HepG2 (cell line): Measurements from ENCODE around the gene COL27A1. TPM values are rescaled to one million over a fixed set of nuclear protein-coding genes. Genes with fewer than 3 reads are reported as not detected.
A peak's percentile ranks its signal among the peaks of the same experiment; 100 is the strongest.

Experiments
- ISX ChIP-seq: sonication (generic); formaldehyde crosslinking; conservative IDR thresholded peaks from 2 replicates; pipeline ENCODE4 v1.5.0; 2020; ENCODE audit warnings: missing genetic modification reagents
- KAT2B ChIP-seq: fragments of 150-350 bp; IDR thresholded peaks from 2 replicates; pipeline ENCODE4 v1.6.1; 2014; ENCODE audit warnings: low read depth, low read length, borderline replicate concordance
- KDM5A ChIP-seq: fragments of 200-600 bp; sonication (generic); IDR thresholded peaks from 2 replicates; pipeline ENCODE4 v1.7.0; 2018; ENCODE audit warnings: antibody characterized with exemption, mild to moderate bottlenecking, low read length, borderline replicate concordance
- SOX5 ChIP-seq: IDR thresholded peaks from 2 replicates; pipeline ENCODE4 v1.6.1; 2016; ENCODE audit warnings: borderline replicate concordance
- TERF1 ChIP-seq: sonication (generic); formaldehyde crosslinking; IDR thresholded peaks from 2 replicates; pipeline ENCODE4 v1.8.0; 2022; ENCODE audit warnings: mild to moderate bottlenecking, missing genetic modification reagents, moderate library complexity
- THAP7 ChIP-seq: sonication (generic); formaldehyde crosslinking; IDR thresholded peaks from 2 replicates; pipeline ENCODE4 v1.8.1; 2023; ENCODE audit warnings: mild to moderate bottlenecking, missing genetic modification reagents
- ZBTB2 ChIP-seq: sonication (generic); formaldehyde crosslinking; IDR thresholded peaks from 2 replicates; pipeline ENCODE4 v1.8.0; 2022; ENCODE audit warnings: low read depth, missing genetic modification reagents
- ZBTB43 ChIP-seq: sonication (generic); formaldehyde crosslinking; conservative IDR thresholded peaks from 2 replicates; pipeline ENCODE4 v1.4.0; 2020; ENCODE audit warnings: missing genetic modification reagents
- ZMYM3 ChIP-seq: sonication (generic); formaldehyde crosslinking; IDR thresholded peaks from 2 replicates; pipeline ENCODE4 v1.5.1; 2020; ENCODE audit warnings: mild to moderate bottlenecking, missing genetic modification reagents
- ZNF546 ChIP-seq: sonication (generic); formaldehyde crosslinking; conservative IDR thresholded peaks from 2 replicates; pipeline ENCODE4 v1.8.1; 2023; ENCODE audit warnings: mild to moderate bottlenecking, missing genetic modification reagents
- ZNF589 ChIP-seq: sonication (generic); formaldehyde crosslinking; conservative IDR thresholded peaks from 2 replicates; pipeline ENCODE4 v1.8.0; 2022; ENCODE audit warnings: mild to moderate bottlenecking, moderate library complexity, missing genetic modification reagents
- ZNF629 ChIP-seq: sonication (generic); formaldehyde crosslinking; conservative IDR thresholded peaks from 2 replicates; pipeline ENCODE4 v1.5.0; 2020; ENCODE audit warnings: missing genetic modification reagents
- ZNF652 ChIP-seq: IDR thresholded peaks from 2 replicates; pipeline ENCODE4 v1.6.1; 2016; ENCODE audit warnings: low read depth, borderline replicate concordance
- ZNF737 ChIP-seq: sonication (generic); formaldehyde crosslinking; IDR thresholded peaks from 2 replicates; pipeline ENCODE4 v1.5.0; 2020; ENCODE audit warnings: missing genetic modification reagents, mild to moderate bottlenecking, borderline replicate concordance
- polyA plus RNA-seq, 8 experiments: library from polyadenylated mRNA; depleted of rRNA in 3 of 8; stranded (reverse) in 7 of 8; unstranded in 1 of 8; fragments of >200 nt; fragmentation: Illumina TruSeq in 4 of 8; extraction: Trizol in 4 of 8; gene quantifications; 2 replicates each; pipeline versions ENCODE4 v1.2.1 to v1.2.3, GENCODE V29; 2011 to 2016; ENCODE audit warnings: low read depth in 4 of 8, missing spikeins in 1 of 8, mixed read lengths in 1 of 8; ENCODE audit not compliant: insufficient read depth in 1 of 8
- total RNA-seq, 5 experiments: library from RNA; depleted of rRNA; stranded (reverse); fragments of >200 nt; fragmentation: Illumina TruSeq; extraction: Trizol; gene quantifications; 2 replicates each; pipeline ENCODE4 v1.2.3, GENCODE V29; 2016; ENCODE audit warnings: low read depth in 1 of 5
- TF ChIP-seq, protein P1 (sequence below): sonication (generic); formaldehyde crosslinking; IDR thresholded peaks from 2 replicates; pipeline ENCODE4 v1.4.0; 2020; ENCODE audit warnings: missing genetic modification reagents
- TF ChIP-seq, protein P2 (sequence below): sonication (generic); formaldehyde crosslinking; conservative IDR thresholded peaks from 2 replicates; pipeline ENCODE4 v1.4.0; 2020; ENCODE audit warnings: mild to moderate bottlenecking, missing genetic modification reagents, moderate library complexity

COL27A1 gene
- total and polyA plus RNA-seq, 2 of the 13 experiments (the other 11 are each of a cell fraction or from before 2014, with no cell fraction given): 71.3 to 89.1 TPM

GRCh38 chr9:114228016-114228808 lies 72.9 kb downstream of the COL27A1 start (continued):
- TF ChIP-seq, protein P1, sequence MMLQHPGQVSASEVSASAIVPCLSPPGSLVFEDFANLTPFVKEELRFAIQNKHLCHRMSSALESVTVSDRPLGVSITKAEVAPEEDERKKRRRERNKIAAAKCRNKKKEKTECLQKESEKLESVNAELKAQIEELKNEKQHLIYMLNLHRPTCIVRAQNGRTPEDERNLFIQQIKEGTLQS (CRISPR knock-in tag): no peak
- TF ChIP-seq, protein P2, sequence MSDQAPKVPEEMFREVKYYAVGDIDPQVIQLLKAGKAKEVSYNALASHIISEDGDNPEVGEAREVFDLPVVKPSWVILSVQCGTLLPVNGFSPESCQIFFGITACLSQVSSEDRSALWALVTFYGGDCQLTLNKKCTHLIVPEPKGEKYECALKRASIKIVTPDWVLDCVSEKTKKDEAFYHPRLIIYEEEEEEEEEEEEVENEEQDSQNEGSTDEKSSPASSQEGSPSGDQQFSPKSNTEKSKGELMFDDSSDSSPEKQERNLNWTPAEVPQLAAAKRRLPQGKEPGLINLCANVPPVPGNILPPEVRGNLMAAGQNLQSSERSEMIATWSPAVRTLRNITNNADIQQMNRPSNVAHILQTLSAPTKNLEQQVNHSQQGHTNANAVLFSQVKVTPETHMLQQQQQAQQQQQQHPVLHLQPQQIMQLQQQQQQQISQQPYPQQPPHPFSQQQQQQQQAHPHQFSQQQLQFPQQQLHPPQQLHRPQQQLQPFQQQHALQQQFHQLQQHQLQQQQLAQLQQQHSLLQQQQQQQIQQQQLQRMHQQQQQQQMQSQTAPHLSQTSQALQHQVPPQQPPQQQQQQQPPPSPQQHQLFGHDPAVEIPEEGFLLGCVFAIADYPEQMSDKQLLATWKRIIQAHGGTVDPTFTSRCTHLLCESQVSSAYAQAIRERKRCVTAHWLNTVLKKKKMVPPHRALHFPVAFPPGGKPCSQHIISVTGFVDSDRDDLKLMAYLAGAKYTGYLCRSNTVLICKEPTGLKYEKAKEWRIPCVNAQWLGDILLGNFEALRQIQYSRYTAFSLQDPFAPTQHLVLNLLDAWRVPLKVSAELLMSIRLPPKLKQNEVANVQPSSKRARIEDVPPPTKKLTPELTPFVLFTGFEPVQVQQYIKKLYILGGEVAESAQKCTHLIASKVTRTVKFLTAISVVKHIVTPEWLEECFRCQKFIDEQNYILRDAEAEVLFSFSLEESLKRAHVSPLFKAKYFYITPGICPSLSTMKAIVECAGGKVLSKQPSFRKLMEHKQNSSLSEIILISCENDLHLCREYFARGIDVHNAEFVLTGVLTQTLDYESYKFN (CRISPR knock-in tag): no peak
- TF ChIP-seq ZNF546 (CRISPR knock-in tag): no peak
- no peak for TF ChIP-seq SOX5 (CRISPR knock-in tag)
- TF ChIP-seq ZNF629 (CRISPR knock-in tag): peak; percentile 94
- TF ChIP-seq ZNF652 (CRISPR knock-in tag): no peak
- TF ChIP-seq TERF1 (CRISPR knock-in tag): no peak
- no peak for TF ChIP-seq ISX (CRISPR knock-in tag)
- TF ChIP-seq KDM5A: no peak
- no peak for TF ChIP-seq ZNF589 (CRISPR knock-in tag)
- TF ChIP-seq ZBTB43 (CRISPR knock-in tag): no peak
- TF ChIP-seq KAT2B: no peak
- no peak for TF ChIP-seq THAP7 (CRISPR knock-in tag)
- no peak for TF ChIP-seq ZNF737
- peak; percentile 43; the same call in 1 of the 2 replicates for TF ChIP-seq ZMYM3 (CRISPR knock-in tag)
- no peak for TF ChIP-seq ZBTB2
